ENCODE data around the gene CARMIL1.
"Not testable (repeated sequence)": the region's sequence is repeated elsewhere in the genome, so short reads cannot be mapped to it uniquely, and the experiment has no call there.

The CARMIL1 gene

DNA sequence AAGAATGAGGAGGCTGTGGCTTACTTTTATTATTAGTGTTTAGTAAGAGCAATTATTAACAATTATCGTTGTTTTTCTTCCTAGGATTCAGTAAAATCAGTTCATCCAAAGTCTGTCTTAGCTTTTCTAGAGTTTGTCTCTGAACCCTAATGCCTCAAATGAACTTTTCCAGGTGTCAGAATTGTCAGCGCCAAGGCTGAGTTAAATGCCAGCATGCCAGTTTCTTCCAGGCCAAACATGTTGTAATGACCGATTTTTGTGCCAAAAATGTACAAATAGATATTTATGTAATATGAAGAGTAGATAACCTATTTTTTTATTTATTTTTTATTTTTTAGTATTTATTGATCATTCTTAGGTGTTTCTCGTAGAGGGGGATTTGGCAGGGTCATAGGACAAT is 306.1 kb downstream of the CARMIL1 start:
- no peak for DNase-seq

- DNase-seq = not testable (repeated sequence)
Measured at GRCh38 chr6:25586119-25586518, 306.9 kb downstream of the CARMIL1 start.

- no peak for DNase-seq
Measured at GRCh38 chr6:25586927-25587326, 307.8 kb downstream of the CARMIL1 start.

- no peak for DNase-seq
Measured at GRCh38 chr6:25590986-25591385, 311.8 kb downstream of the CARMIL1 start.

GRCh38 chr6:25596928-25597818 is 318.0 kb downstream of the CARMIL1 start:
- DNase-seq = no peak

GRCh38 chr6:25599516-25600085 is 320.4 kb downstream of the CARMIL1 start:
- DNase-seq = no peak

DNA sequence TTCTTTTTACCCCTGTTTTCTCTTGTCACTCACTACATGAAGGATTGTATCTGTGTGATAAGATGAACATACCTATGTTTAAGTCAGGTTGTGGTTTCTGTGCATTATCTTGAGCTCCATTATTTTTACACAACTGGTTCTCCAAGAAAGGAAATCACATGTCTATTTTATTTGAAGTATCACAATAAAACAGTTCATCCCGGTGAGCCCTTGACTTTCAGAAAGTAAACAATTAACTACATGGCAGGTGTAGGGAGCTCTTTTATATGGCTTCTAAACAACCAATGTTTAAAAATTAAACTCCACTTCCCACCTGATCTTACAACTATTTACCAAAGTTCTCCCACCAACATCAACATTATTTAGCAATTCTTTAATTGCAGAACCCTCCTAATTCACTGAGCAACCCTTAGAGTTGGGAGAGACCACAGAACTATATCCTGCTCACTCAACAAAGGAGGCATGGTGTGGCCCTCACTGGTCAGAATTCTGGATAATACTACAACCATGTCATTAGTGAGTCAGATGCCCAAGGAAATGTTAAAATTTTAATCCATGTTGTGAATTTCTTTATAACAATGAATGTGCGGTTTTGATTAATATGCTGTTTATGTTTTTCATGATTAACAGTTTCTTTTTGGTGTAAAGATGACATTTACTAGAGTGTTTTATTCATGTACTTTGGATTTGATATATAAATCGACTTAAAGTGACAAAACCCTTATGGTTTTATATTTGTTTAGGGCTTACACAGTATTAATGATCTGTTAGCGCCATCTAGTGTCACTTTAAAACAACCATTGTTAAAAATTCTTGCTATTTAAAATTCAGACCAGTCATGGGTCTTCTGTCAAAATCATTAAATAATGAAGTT is 322.9 kb downstream of the CARMIL1 start:
- DNase-seq = no peak

DNA sequence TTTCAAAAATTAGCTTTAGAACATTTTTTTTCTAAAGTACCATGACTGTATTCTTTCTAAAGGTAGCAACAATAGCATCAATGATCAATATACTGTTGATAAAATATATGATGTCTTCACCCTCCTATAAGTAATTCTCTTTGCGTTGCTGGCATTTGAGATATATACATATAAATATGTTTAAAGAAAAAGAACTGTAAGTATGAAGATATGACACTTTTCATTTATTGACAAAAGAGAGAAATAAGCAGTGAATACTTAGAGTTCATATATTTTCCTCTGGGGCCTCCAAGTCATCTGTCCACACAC is 323.5 kb downstream of the CARMIL1 start:
- DNase-seq = no peak

GRCh38 chr6:25603251-25603650 is 324.1 kb downstream of the CARMIL1 start:
- no peak for DNase-seq

DNA sequence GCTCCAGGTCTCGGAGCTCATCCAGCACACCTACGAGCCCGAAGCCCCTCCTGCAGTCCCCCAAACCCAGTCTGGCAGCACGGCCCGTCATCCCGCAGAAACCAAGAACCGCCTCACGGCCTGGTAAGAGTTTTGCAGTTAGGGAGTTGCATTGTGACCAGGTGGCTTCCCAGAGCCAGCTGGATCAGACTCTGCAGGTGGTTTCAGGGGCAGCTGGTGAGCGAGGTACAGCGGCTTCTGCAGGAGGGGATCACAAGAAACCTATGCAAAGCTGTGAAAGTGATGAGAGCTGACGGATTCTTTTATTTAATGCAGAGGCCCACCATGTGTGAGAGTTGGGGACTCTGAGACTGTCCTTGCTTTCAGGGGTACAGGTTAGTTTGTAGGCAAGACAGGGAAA is 327.0 kb downstream of the CARMIL1 start:
- no peak for DNase-seq

DNA sequence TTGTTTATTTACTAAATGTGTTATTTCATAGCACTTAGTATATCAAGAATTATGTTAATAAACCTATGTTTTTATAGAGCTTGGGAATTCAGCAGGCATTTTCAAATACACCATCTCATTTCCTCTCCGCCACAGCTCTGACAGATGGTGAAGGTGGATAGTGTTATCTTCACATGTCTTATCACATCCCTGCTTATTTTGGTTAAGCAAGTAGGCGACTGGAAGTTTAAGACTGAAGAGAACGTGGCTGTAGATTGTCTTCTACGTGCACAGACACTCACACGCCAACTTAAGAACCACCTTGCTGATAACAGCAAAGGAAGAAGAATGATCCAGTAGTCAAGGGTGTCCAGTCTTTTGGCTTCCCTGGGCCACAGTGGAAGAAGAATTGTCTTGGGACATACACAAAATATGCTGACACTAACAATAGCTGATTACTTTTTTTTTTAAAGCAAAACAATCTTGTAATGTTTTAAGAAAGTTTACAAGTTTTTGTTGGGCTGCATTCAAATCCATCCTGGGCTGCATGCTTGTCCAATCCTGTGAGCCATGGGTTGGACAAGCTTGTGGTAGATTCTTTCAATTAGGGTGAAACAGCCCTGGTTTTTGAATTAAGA is 329.5 kb downstream of the CARMIL1 start:
- no peak for DNase-seq

DNA sequence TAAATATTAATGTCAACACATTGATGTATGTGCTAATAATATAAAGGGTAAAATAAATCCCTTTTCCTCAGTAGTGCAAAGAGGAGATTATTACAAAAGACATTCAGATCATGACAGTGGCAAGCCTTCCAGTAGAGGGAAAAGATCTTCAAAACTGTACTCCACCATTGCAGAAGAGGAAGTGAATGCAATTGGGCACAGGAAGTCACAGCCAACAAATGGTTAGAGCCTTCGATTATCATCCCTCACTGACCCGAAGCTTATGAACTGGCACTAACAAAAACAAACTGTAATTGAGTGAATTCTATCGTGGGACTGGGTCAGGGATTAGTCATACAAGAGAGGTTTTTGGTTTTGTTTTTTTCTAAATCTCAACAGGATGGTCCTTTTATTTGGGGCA is 333.5 kb downstream of the CARMIL1 start:
- DNase-seq = no peak

GRCh38 chr6:25613415-25613814 is 334.2 kb downstream of the CARMIL1 start:
- DNase-seq = no peak

DNA sequence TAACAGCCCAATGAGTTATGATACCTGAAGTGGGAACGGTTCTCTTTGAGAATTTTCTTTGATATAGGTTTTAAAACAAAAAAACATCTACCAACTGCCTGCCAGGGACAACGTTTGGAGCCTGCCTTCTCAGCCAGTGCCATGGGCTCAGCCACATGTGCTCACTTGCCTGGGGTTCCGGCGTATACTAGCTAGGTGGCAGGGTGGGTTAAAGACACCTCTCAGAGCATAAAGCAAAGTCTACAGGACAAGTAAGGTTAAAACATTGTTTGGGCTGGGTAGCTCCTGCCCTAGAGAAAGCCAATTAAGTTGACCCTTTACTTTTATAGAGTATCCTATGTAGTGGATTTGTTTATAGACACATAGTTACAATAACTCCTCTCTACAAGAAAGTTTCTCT is 334.9 kb downstream of the CARMIL1 start:
- no peak for DNase-seq

GRCh38 chr6:25615471-25615870 is 336.3 kb downstream of the CARMIL1 start:
- DNase-seq = no peak

DNA sequence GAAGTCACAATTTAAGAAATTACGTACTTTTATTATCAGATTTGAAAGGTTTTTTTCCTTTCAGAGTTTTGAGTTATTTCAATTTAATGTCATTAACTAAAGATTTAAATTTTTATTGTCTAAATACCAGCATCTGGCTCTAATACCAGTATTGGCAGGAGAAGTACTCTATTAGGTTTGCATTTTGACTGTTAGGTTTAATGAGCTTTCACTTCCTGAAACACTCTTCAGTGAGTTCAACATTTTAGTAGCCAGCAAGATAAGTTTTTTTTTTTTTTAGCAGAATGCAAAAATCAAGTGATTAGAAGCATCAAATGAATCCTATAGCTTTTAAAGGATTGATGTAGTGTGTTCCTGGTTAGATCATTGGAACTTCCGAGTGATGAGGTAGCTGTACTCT is 338.8 kb downstream of the CARMIL1 start:
- DNase-seq = no peak

DNA sequence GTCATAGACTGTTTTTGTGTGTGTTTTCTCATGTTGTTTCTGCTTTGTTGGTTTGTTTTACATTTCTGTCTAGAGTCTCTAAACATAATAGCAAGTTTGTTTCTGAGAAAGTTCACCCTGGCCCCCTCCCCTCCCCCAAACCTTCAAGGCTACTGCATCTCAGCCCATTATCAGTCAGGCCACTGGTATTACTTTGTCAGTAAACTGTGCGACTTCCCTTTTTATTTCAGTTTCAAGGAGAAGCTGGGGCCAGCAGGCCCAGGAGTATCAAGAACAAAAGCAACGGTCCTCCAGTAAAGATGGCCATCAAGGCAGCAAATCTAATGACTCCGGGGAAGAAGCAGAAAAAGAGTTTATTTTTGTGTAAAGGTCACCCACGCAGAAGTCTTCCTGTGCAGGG is 340.0 kb downstream of the CARMIL1 start:
- DNase-seq = no peak

GRCh38 chr6:25620391-25620790 is 341.2 kb downstream of the CARMIL1 start:
- no peak for DNase-seq

DNA sequence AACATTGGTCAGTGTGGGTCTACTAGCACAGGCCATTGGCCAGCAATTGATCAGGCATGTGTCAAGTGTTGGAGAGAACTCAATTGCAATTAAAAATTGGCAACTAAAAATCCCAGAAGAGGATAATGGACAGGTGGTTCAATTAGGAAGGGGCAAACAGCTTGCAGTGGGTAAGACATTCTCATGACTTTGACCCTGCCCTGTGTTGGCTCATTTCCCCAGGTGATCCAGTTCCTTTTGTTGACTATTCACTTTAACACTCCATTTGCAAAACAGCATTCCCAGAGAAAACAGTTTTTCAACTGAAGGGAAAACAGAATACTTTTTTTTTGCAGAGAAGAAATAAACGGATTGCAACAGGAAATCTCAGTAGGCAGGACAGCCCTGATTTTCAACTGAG is 343.9 kb downstream of the CARMIL1 start:
- DNase-seq = no peak

GRCh38 chr6:25623879-25624278 is 344.7 kb downstream of the CARMIL1 start:
- DNase-seq = no peak

- DNase-seq = no peak
Measured at GRCh38 chr6:25627001-25627400, 347.8 kb downstream of the CARMIL1 start.

GRCh38 chr6:25628471-25629197 is 349.5 kb downstream of the CARMIL1 start:
- no peak for DNase-seq

- no peak for DNase-seq
Measured at GRCh38 chr6:25629198-25629576, 350.0 kb downstream of the CARMIL1 start.
